GM04503 (cell line): Measurements from ENCODE around the gene SSTR4.
A peak's percentile ranks its signal among the peaks of the same experiment; 100 is the strongest.

Experiments used
- DNase-seq: peaks from one replicate; pipeline ENCODE4 v3.0.0-alpha.2; 2012; ENCODE audit warnings: low read depth

SSTR4 gene

DNA sequence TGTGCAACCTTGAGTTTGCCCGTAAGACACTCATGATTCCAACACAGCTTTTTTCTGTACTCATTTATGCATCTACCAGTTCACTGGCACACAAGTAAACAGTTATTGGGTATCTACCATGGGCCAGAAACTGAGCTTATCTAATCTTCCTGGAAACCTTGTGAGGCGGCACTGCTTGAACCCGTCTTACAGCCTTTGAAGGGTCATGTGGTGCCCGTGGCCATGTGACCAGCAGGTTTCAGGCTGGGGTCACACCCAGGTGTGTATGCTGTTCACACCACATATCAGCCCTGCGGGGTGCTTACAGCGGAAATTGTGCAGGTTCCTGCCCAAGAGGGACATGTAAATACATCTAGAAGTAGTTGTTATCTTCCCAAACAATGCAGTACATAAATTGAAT lies 8.3 kb downstream of the SSTR4 start:
- DNase-seq: no peak

- DNase-seq: no peak
Observed at GRCh38 chr20:23046431-23046830, 11.3 kb downstream of the SSTR4 start.

GRCh38 chr20:23047001-23047737 lies 12.1 kb downstream of the SSTR4 start:
- no peak for DNase-seq

GRCh38 chr20:23047738-23048214 lies 12.7 kb downstream of the SSTR4 start:
- no peak for DNase-seq

DNA sequence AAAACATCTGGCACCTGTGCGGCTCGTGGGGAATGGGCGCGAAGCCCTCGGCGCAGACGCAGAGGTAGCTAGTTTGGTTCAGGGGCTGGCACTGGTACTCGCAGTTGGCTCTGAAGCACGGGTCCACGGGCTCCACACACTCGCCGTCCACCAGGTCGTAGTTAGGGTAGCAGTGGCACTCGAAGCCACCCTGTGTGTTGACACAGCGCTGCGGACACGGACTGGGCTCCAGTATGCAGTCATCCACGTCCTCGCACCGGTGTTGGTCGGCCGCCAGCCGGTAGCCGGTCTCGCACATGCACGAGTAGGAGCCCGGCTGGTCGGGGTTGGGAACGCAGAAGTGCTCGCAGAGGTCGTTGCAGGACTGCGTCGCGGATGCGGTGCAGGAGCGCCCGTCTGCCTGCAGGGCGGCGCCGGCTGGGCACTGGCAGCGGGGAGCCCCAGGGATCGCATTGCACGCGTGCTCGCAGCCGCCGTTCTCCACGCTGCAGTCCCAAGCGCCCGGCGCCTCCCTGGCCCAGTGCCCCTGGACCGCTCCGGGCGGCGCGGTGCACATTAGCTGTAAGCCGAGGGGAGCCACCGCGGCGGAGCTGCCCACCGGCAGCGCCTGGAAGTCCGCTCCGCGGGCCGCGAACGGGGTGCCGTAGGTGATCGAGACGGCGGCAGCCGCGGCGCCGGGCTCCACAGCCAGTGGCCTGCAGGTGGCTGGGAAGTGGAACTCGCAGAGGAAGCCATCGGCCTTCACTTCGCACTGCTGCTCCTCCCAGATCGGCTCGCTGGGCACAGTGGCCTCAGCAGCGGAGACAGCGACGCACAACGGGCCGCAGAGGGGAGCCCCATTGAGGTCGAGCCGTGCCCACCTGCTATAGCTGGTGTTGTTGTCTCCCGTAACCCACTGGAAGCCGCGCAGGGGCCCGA lies 13.4 kb downstream of the SSTR4 start:
- DNase-seq: no peak

- no peak for DNase-seq
Observed at GRCh38 chr20:23049201-23050075, 14.3 kb downstream of the SSTR4 start, which contains the start of gene THBD. Gene THBD (minus strand): TSS chr20:23049672. CDS start chr20:23049504, 168 bp downstream.

DNA sequence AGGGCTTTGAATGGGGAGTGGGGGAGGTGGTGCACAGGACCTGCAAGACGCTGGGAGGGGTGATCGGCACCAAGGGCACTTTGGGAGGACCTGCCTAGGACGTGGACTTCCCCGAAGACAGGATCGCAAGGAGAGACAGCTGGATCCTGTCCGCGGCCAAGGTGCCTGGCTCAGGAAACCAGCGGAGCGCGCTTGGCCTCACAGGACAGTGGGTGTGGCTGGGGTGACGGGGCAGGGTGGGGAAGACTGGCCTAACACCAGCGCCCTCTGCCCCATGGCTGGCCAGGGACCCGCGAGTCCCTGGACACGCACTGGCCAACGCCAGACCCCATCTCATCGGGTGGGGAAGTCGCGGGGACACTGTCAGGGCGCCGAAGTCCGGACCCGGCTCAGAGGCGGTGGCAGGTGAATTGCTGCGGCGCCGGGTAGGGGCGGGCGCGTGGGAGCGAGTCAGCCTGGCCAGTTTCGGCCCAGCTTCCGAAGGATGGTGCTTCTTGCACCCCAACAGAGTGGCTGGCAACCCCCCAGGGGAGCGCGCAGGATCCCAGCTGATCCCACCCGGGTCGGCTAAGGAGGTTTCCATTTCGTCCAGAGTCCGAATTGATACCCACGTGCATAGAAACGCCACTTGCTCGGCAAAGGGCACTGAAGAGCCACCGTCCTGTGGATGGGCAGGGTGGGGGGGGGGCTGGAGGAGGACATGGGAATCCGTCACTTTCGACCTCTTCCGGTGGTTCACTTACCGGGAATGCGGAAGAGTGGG lies 15.1 kb downstream of the SSTR4 start:
- no peak for DNase-seq

- no peak for DNase-seq
Observed at GRCh38 chr20:23050847-23051627, 15.9 kb downstream of the SSTR4 start.

- no peak for DNase-seq
Observed at GRCh38 chr20:23052904-23053303, 17.8 kb downstream of the SSTR4 start.

- DNase-seq: no peak
Observed at GRCh38 chr20:23058240-23058639, 23.1 kb downstream of the SSTR4 start.

DNA sequence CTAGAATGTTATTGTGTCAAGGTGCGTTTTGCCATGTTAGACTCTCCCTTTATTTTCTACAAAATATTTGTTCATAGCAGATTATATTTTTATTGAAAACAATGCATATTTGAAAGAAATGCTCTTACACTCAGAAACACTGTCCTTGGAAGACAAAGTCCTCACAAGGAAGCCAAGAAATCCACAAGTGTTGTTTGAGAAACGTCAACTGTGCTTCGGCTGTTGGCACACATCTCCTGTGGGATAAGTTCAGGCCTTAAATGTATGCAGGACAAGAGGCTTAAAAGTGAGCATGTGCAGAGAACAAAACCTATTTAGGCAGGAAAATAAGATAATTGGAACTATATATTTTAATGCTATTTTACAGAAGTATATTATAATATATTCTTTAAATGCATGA lies 23.9 kb downstream of the SSTR4 start:
- no peak for DNase-seq

DNA sequence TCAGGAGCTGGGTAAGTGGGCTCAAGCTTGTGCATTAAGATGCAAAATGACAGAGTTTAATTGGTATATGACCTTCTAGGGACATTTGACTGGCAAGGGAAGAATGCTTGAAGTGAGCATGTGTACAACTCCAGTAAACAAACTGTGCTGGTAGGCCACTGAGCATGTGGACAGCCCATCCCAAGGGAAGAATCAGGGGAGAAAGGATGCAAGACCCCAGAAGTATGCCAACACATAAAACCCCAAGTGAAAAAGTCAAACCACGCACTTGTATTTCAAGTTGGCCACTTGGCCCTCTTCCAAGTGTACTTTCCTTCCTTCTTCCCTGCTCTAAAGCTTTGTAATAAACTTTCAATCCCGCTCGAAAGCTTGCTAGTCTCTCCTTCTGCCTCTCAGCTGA lies 24.7 kb downstream of the SSTR4 start:
- no peak for DNase-seq

DNA sequence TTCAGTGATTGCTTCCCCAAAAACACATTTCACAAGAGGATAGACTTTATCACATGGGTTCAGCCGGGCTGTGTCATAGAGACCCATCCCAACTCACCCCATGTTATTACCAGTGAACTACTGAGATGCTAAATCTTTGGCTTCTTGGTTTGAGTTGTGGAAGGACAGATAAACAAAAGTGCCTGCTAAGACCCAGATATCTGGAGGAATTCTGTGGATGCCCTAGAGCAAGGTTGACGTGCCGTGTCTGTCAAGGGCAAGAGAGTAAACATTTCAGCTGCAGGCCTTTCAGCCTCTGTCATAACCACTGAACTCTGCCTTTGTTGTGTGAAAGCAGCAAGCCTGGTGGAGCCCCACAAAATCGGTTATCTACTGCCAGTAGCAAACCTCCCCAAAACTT lies 25.5 kb downstream of the SSTR4 start:
- no peak for DNase-seq

GRCh38 chr20:23061262-23061661 lies 26.1 kb downstream of the SSTR4 start:
- DNase-seq: no peak

- peak; percentile 65 for DNase-seq
Observed at GRCh38 chr20:23061734-23062561, 26.8 kb downstream of the SSTR4 start.

- DNase-seq: no peak
Observed at GRCh38 chr20:23062632-23063031, 27.5 kb downstream of the SSTR4 start.

DNA sequence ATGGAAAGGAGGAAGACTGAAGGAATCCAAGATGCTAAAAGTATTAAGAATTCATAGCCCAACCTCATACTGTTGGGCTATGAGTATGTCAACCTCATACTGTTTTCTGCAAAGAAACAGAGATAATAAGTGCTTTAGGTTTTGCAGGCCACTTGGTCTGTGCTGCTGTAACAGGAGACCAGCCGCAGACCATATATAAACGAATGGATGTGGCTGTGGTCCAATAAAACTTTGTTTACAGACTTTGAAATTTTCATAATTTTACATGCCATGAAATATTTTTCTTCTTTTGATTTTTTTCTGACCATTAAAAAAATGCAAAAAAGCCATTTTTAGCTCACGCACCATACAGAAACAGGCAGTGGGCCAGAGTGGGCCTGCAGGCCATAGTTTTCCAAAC lies 28.1 kb downstream of the SSTR4 start:
- no peak for DNase-seq

GRCh38 chr20:23063581-23063980 lies 28.5 kb downstream of the SSTR4 start:
- no peak for DNase-seq
